Middle frontal gyrus (tissue), 1 donor: ENCODE measurements around the gene SULT4A1.

Experiments
- DNase-seq: peaks from one replicate; pipeline ENCODE4 v3.0.0-alpha.2; 2015; ENCODE audit warnings: low spot score; ENCODE audit errors: extremely low spot score

Gene SULT4A1

DNA sequence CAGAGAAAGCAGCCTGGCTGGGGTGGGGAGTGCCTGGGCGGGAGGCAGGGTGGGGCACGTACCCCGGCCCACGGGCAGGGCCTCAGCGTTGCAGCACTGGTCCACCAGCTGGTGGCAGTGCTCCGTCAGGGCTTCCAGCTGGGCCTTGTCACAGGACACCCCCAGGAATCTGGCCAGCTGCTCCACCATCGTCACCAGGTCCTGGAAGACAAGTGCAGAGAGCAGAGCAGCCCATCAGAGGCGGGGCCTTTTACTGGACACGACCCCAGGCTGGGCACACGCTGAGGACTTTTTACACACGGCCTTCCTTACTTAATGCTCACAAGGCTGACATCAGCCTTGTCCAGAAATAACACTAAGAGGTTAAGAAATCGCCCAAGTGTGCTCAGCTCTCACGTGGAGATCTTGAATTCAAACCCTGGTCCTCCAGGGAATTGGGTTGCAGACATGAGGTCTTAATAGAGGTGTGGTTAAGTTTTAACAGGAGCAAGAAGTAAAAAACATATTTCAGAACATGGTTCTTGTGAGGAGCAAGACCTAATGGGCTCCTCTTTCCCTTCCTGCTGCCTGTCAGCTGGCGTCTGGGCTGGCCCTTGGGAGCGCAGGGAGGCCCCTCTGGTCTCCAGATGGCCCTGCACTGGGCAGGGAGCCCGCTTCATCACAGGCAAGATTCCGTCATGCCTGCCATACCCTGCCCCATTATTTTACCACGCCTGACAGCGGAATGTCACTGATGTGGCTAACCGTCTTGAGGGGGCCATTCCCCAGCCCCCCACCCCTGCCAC is 33.1 kb downstream of the SULT4A1 start:
- DNase-seq: no peak

DNA sequence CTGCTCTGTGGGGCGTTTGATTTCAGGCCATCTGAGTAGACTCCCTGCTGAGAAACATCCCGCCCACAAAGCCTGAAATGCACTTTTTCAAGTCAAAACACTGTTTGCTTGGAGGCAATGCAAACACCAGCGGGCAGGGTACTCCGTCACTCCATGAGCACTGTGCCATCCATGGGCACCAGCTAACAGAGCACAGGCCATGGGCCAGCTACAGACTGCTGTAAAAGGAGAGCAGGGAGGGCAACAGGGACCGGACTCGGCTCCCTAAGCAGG is 33.7 kb downstream of the SULT4A1 start:
- DNase-seq: no peak

DNA sequence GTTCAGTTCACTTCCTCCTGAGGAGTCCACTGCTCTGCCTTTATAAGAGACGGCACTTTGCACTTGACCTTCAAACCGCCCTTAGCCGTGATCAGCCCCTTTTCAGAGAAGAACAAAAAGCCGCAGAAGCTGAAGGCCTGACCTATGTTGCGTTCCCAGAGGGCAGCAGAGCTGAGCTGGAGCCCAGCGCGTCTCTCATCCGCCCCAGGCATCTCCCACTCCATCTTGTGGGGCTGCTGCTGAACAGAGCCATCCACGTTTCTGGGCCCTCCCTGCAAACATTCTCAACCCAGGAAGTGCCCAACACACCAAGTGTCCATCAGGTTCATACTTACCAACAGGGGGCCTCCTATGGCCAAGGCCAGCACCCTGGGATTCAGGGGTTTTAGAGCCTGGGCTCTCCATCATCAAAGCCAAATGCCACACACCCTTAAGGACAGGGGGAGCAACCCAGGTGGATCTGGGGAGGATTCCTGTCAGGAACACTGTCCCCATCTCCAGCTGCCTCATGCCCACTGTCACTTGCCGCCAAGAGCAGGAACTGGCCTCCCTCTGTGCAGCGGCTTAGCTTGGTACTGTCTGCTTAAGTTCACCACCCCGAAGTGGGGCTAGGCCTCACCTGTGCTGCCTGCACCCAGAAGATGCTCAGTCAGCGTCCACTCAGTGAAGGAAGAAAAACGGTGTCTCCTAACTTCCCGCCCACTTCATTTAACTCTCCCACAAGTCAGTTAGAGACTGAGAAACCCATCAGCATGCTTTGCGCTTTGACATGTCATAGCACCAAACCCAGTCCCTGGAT is 34.2 kb downstream of the SULT4A1 start:
- DNase-seq: no peak

DNA sequence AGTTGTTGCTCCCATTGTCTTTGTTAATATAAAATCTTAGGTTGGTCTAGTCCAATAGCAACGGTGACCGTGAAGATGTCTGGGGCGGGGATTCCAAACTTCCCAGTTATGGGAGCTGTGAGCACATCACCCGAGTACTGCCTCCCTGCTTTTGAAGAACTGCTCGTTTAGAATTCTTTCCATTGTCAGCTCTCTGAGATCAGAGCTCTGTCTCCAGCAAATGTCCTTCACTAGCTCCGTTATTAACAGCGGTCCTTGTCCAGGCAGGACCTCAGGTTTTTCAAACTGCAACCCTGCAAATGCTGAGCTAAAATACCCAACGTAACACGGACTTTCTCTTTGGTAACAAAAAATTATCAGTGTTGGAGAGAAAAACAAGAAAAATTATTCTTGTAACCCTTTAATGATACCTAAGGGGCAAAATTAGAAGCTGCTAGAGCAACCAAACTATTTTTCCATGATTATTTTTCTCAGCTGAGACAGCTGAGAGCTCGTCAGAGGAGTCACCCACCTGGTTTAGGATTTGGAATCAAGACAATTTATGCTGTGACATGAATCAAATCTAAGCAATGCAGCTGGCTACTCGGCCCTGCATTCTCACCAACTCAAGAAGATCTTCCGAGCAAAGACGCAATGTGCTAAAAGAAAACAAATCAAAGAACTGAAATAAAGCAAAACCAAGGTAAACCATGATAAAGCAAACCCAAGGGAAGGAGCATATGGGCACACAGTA is 35.1 kb downstream of the SULT4A1 start:
- DNase-seq: no peak

DNA sequence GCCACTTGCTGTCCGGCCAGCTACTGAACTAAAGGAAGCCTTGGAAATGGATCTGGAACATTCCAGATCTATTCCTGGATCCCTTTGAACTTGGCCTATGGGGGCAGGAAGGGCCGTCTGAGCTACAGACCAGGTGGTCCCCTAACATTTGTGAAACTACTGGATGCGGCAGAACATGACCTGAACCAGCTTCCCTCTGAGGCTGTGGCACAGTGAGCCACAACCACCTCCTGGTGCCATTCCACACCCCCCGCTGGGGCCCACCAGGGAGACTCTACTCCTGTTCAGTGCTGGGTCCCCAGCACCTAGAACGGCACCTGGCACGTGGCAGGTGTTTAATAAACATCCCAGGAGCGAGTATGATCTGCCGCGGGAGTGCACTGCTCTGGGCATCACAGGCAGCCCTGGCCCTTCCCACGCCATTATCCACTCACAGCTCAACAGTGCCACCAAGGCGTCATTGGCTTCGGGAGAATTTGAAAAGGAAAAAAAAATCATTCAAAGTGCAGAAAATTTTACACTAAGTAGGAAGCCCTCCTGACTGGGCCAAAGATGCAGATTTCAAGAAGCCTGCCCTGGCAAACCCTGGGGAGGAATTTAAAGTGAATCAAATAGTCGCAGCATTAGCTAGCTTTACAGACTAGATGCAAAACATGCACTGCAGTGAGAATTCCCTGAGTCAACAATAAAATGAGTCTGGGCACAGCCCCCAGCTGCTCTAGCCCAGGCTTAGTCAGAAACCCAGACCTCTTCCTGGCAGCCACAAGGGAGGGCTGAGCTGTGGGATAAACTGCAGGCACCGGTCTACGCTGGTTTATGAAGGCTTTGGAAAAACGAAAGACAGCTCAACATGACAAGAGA is 35.9 kb downstream of the SULT4A1 start:
- DNase-seq: no peak

DNA sequence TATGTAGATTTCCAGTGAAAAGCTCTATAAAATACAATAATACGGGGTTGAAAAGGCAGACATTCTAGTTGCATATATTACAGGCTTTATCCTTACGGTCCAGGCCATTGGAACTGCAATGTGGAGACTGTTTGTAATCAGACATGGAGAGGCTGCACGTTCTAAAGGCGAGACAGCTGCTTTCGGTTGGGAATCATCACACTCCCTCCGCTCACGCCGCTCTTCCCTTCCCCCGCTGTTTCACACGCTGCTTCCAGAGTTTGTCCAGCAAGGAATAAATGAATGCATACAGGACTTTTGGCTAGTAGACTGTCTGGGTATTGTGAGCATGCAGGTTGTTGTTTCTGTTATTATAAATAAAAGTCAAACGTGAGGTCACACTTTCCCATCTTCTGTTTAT is 36.7 kb downstream of the SULT4A1 start:
- DNase-seq: no peak

DNA sequence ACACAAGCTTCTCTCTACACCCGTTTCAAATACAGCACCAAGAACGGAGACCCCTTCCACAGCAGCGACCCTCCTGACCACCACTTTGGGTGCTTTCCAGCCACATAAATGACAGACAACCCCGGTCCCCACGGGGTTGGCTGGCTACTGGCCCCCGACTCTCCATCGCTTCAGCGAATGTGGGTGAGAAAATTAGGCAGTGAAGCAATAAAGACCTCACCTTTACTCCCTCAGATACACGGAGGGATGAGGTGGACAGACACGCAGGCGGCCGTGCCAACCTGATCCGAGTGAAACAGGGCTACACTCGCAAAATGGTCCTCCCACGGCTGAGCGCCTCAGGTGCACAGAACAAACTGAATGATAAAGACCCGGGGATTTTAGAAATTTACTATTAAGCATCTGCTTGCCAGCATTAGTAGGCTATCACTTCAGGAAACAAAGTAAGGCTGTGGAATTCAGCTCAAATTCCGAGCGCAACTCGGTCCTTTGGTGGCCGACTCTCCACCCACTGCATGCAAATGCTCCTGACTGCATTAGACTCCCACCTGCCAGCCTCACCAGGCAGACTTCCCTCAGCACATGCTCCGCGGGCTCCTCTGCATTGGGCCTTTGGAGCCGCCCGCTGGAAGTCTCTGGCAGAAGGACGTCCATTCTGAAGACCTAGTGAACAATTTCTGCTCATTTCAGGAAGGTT is 37.4 kb downstream of the SULT4A1 start:
- no peak for DNase-seq

DNA sequence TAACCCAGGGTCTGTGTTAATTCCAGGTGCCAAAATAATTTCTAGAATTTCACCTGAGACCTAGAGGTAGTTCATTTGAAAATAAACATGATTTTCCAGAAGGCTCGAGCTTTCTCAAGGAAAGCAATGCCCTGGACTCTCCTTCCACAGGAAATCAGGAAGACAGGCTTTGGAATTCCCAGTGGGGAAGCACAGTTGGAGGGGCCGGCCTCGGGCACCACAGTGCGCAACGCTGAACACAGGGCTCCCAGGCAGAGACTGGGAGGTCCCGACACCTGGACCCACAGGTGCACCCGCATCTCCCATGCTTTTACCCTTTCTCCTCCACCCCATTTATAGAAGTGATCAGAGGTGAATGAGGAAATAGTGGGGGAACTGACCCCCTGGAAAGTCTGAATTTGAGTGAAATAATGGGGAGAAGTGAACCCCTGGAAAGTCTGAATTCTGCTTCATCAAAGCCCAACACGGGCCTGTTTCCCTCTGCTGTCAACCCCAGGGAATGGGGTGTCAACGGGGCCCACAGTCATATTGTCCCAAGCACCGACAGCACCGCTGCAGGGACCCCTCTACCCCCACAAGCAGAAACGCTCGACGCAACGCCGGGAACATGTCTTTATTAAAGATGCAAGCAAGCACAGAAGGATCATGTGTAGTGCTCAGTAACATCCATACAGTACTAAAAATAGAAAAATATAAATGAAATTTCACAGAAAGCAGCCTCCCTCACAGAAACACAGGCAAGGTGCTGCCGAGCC is 38.2 kb downstream of the SULT4A1 start:
- DNase-seq: no peak

DNA sequence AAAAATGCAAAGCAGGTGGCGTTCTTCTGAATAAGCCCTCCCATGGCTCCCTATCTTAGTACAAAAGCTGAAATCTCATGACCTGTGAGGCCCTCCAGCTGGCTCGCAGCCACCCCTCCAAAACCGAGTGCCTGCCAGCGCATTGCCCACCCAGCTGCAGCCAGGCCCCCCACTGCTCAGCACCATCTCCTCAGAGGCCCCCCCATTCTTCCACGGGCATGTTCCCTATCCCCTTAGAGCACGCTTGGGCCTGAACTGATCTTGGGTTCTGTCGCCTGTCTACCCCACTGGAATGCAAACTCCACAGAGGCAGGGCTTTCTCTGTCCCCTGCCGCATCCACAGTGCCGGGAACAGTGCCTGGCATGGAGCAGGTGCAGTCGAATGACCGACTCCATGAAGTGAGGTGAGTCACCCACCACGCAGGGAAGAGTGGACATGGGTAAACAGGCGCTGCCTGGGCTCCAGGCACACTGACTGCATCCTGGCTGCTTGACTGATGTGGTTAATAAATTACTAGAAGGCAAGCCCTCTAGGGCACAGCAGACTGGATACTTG is 38.9 kb downstream of the SULT4A1 start:
- DNase-seq: no peak

DNA sequence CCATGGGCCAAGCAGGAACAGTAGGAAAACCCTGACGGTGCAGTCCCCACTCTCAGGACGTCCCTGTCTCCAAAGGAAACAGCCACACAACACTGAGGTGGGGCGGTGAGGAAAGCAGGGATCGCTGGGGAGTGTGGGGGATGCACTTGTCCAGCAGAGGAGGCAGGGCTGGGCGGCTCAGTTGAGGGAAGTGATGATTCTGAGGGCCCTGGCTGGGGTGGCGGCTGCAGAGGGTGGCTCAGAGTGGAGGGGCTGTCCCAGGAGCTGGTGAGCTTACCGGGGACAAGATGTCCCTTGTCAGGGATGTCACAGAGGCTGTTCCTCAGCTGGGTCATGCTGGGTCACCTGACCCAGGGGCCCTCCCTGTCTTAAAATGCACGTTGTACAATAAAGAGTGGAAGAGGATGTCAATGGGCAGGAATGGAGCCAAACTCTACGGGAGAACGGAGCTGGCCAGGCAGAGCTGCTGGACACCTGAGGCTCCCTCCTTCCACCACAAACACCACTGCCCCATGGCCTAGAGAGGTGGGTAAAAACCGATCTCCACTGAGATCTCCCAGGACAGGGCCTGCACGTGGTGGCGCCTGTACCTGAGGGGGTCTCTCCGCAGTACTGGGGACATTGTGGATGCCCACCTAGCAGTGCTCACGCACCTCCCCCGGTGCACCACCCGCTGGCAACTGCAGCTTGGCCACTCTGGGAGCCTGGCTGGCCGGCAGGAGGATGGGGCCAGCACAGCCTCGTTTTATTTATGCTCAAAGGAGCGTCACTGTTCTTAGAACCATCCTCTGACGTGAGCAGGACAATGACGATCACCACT is 40.5 kb downstream of the SULT4A1 start:
- DNase-seq: no peak

DNA sequence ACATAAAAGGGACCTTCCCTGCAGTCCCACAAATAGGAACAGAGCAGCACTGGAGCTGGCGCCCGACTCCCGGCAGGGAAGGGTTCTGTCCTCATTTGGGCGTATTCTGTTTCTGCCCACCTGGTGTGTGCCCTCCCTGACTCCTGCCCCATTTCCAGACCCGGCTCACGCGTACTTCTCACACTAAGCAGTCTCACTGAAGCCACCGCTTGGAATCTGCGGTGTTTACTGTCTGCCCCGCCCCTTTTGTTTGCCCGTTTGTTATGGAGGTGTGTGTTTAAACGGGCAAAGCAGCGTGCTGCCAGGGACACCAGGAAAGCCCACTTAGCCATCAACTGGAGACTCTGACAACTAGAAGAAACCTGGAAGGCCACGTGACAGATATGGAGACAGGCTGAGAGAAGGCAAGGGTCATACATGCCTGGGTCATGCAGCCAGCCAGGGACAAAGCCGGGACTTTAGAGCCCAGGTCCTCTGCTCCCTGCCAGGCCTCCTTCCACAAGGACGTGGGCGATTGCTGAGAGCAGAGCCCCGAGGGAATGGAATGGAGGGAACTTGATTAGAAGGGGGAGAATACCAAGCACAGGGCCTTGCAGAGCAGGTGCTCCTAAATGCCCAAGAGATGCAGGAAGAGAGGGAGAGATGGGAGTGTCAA is 41.5 kb downstream of the SULT4A1 start:
- no peak for DNase-seq

DNA sequence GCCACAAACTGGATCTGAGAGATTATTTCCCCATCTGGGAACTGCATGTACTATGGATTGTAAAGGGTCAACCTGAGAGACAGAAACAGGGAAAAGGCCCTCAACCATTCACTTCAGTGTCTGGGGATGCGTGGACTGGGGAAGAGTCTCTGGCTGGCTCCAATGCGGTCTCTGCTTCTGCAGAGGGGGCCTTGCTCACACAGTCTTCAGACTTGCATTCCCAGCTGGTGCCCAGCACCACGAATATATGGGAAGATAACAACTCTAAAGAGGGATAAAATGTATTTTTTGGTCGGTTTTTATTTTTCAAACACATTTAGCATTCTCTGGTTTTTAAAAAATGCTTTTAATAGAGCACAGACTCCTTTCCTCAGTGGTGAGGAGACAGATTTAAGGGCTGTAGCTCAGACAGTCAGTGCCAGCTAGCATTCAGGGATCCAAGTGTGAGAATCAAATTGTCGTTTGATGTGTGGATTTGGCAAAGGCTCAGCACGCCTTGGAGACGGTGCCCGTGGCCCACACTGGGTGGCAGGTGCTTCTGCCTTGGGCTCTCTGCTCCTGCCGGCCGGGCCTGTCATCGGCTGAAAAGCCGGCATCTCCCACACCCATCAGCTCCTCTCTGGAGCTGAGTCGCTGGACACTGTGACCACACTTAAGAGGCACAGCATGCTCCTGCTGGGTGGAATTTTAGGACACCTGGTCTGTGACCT is 42.2 kb downstream of the SULT4A1 start:
- no peak for DNase-seq

DNA sequence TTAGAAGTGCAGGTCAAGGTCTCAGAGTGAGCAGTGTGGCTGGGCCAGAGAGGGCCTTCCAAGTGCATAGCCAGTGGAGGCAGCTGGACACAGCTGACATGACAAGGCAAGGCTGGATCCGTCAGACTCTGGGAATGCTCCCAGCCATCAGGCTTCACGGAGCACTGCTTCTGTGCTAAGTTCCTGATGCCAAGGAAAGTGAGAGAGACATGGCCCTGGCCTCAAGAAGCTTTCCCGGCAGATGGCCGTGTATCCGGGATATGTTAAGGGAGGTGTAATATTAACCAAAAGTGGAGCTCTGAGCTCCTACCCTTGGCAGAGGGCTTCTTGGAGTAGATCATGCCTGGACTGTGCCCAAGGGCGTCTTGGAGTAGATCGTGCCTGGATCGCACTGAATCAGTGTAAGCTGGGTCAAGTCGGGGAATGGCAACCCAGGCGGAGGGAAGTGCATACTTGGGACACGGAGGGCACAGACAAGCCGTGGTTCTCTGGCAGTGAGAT is 42.8 kb downstream of the SULT4A1 start:
- no peak for DNase-seq

DNA sequence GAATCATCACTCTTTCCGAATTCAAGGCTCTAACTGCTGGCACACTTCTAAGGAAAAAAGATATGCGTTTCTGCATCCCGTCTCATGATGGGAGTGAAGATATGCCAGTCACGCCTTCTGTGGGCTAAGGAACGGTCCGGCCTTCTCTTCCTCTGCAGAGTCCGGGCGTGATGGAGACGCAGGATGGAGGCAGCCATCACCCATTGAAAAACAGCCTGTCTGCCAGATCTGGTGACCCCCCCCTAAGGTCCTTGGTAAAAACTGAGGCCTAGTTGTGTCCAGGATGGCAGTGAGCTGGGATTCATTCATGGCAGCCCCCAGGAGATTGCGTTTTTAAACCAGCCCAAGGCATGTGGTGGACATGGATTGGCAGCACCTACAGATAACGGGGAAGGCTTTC is 43.3 kb downstream of the SULT4A1 start:
- DNase-seq: no peak

DNA sequence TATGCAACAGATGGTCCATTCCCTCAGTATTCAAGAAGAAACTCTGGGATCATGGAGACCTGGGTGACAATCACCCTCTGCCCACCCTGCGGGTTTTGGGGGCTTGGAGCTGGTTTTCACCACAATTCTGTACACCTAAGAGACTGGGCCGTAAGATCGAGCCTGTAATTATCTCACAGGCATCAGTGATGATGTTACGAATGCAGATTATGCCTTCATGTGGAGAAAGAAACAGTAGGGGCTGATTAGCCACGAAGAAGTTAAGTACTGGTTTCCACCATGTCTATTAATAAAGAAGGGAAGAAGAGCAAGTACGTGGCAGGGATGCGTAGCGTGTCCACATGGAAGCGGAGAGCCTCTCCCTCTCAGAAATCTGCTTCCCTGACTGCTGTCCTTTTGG is 44.9 kb downstream of the SULT4A1 start:
- no peak for DNase-seq

DNA sequence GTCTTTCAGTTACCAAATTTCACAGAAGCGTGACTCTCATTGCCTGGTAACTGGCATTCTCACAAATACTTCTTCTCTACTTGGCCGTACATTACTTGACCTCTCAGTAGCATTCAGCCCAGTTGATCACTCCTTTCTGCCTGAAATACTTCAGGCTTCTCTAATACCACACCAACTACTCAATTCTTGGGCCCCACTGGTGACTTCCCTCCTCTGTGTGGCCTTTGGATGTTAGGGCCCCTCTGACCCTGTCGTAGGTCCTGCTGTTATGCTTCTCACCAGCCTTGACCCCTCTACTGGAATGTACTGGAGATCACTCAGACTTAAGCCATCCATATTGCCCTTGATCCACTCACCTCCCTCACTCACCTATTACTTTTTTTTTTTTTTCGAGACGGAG is 48.0 kb downstream of the SULT4A1 start:
- DNase-seq: no peak

DNA sequence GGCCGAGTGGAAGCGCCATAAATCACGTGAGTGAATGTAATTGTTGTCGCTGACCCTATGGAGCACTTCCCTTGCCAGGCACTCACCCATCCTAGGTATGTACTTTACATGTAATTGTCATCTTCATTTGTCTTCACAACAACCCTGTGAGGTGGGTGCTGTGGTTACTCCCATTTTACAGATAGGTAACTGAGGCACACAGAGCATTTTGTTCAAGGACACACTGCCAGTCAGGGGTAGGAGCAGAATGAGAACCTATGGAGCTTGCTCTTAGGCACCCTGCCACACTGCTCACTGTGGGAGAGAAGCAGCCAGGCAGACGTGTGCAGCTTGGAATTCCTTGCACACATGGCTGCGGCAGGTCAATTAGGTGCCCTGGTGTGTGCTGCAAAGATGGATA is 49.4 kb downstream of the SULT4A1 start:
- no peak for DNase-seq
